Activated CD4-positive, CD25-positive, alpha-beta regulatory T cell treated with anti-CD3 and anti-CD28 coated beads, Interleukin-2, amount 50 U/mL, for 72 hours (primary cell): ENCODE results near the gene PLEKHD1.

ENCODE experiments used
- DNase-seq: peaks from one replicate; pipeline ENCODE4 v3.0.0; 2021

Gene PLEKHD1

GRCh38 chr14:69553252-69553651 is 68.7 kb downstream of the PLEKHD1 start:
- no peak for DNase-seq

GRCh38 chr14:69554500-69554899 is 70.0 kb downstream of the PLEKHD1 start:
- DNase-seq, result no peak

GRCh38 chr14:69558774-69559173 is 74.2 kb downstream of the PLEKHD1 start:
- DNase-seq, result no peak

GRCh38 chr14:69559581-69560011 is 75.1 kb downstream of the PLEKHD1 start:
- DNase-seq, result no peak

- no peak for DNase-seq
Measured at GRCh38 chr14:69560826-69561225, 76.3 kb downstream of the PLEKHD1 start.

- no peak for DNase-seq
Measured at GRCh38 chr14:69561893-69562292, 77.4 kb downstream of the PLEKHD1 start.

- no peak for DNase-seq
Measured at GRCh38 chr14:69567563-69567962, 83.0 kb downstream of the PLEKHD1 start.

- no peak for DNase-seq
Measured at GRCh38 chr14:69569859-69570258, 85.3 kb downstream of the PLEKHD1 start.

GRCh38 chr14:69570836-69571330 is 86.4 kb downstream of the PLEKHD1 start:
- no peak for DNase-seq

- DNase-seq, result no peak
Measured at GRCh38 chr14:69571449-69572029, 87.0 kb downstream of the PLEKHD1 start.

- DNase-seq, result no peak
Measured at GRCh38 chr14:69572030-69572840, 87.7 kb downstream of the PLEKHD1 start.

GRCh38 chr14:69572841-69573135 is 88.3 kb downstream of the PLEKHD1 start:
- DNase-seq, result no peak

- DNase-seq, result peak; percentile 30
Measured at GRCh38 chr14:69573205-69573830, 88.8 kb downstream of the PLEKHD1 start.

GRCh38 chr14:69573831-69574262 is 89.3 kb downstream of the PLEKHD1 start:
- DNase-seq, result no peak

- peak; percentile 72 for DNase-seq
Measured at GRCh38 chr14:69574263-69574953, 89.9 kb downstream of the PLEKHD1 start, which contains the start of gene CCDC177. CCDC177 (minus strand) TSS chr14:69574871; CDS start chr14:69573622, 1,249 bp downstream.

- DNase-seq, result no peak
Measured at GRCh38 chr14:69574954-69575295, 90.4 kb downstream of the PLEKHD1 start.

- DNase-seq, result no peak
Measured at GRCh38 chr14:69579476-69579875, 94.9 kb downstream of the PLEKHD1 start.

- no peak for DNase-seq
Measured at GRCh38 chr14:69580009-69580577, 95.6 kb downstream of the PLEKHD1 start.
